Right renal cortex interstitium (tissue), 3 donors: Measurements from ENCODE around the gene GMCL1. TPM values are rescaled to one million over a fixed set of nuclear protein-coding genes. Genes with fewer than 3 reads are reported as not detected.

ENCODE experiments used
- DNase-seq, 3 donors: peaks; one replicate each; pipeline ENCODE4 v3.0.0-alpha.2; 2013; ENCODE audit warnings: low read depth in 3 of 3, low spot score in 2 of 3
- polyA plus RNA-seq, 3 donors: library from polyadenylated mRNA; unstranded; fragments of 120-200 nt; gene quantifications; one replicate each; pipeline ENCODE4 v1.2.1, GENCODE V29; 2013; ENCODE audit not compliant: insufficient read length in 3 of 3

Gene GMCL1
- polyA plus RNA-seq, 3 donors = 30.7 to 32.5 (median 31.3) TPM

GRCh38 chr2:69917852-69918251 lies 88.4 kb downstream of the GMCL1 start:
- no peak for DNase-seq

DNA sequence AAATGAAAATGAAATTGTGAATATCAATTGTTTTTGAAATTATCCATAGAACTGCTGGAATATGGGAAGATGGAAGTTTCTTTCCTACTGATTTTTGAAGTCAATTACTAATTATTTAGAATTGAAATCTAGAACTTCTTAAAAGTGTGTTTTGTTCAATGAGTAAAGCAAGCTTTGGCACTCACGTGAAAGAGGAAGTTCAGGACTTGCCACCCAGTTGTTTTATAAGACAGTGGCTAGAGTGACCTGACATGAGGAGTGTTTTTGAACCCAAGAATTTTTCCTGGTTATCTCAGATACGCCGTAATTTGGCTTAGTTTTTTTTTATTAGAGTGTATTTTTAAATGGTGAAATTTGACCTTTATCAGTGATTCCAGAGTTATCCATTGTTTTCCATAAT lies 88.9 kb downstream of the GMCL1 start:
- DNase-seq = no peak

- DNase-seq = no peak
Measured at GRCh38 chr2:69923116-69923515, 93.7 kb downstream of the GMCL1 start.

DNA sequence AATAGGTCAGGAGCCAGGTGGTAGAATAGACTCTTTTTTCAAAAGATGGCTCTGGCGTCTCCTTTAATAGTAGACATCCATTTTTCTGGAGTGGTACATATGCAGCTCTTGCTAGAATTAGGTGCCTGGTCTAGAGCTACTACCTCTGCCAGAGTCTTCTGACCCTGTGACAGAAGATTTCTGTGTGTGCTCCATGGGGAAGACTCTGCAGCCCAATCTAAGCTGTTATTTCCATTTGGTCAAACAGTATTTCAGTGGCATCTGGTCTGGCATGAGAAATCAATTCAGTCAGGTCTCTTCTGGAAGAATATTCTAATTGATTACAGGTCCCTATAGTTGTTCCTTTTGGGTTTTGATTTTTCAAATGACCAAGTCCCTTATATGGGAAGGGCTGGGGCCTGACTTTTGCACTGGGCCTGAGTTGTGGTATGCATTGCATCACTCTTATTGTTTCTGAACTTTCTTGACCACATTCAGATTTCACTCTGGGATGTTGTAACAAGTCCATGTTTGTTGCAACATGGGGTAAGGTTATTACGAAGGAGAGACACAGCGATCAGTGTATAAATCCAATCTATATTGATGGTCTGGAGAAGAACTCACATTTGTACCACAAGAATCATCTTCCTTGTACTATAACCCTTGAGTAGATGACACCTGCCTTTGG lies 97.5 kb downstream of the GMCL1 start:
- DNase-seq = no peak

Other genes with a start within 250 kb of the GMCL1 start
- gene AAK1, start 185.9 kb upstream of the GMCL1 start, polyA plus RNA-seq = 10 to 100 TPM; 16.2 to 18.9 (median 18.0) TPM
- 100 to 1,000 TPM; 230 to 308 (median 240) TPM for gene ANXA4, start 87.5 kb upstream of the GMCL1 start, polyA plus RNA-seq
- 10 to 100 TPM; 74.1 to 84.4 (median 77.2) TPM for gene SNRNP27, start 64.3 kb downstream of the GMCL1 start, polyA plus RNA-seq
- gene MXD1, start 85.4 kb downstream of the GMCL1 start, polyA plus RNA-seq = 10 to 100 TPM; 11.3 to 13.4 (median 12.4) TPM
- 1 to 10 TPM; 3.2 to 4.6 (median 3.9) TPM for gene ASPRV1, start 132.0 kb downstream of the GMCL1 start, polyA plus RNA-seq